HepG2 (cell line): ENCODE data around the gene SPOP. TPM values are rescaled to one million over a fixed set of nuclear protein-coding genes. Genes with fewer than 3 reads are reported as not detected.

ENCODE experiments used
- ARHGAP35 ChIP-seq: sonication (generic); formaldehyde crosslinking; IDR thresholded peaks from 2 replicates; pipeline ENCODE4 v1.9.0; 2022; ENCODE audit warnings: mild to moderate bottlenecking, inconsistent platforms, moderate library complexity, missing genetic modification reagents, borderline replicate concordance
- ATM ChIP-seq: fragments of 450-650 bp; IDR thresholded peaks from 2 replicates; pipeline ENCODE4 v1.7.1; 2017; ENCODE audit warnings: mild to moderate bottlenecking, borderline replicate concordance
- CBX2 ChIP-seq, 2 experiments: fragments of 200-600 bp in 1 of 2; sonication (generic); formaldehyde crosslinking in 1 of 2; IDR thresholded peaks; 2 replicates each; pipeline versions ENCODE4 v1.7.0 to v1.8.1; 2018 to 2022; ENCODE audit warnings: low read depth in 2 of 2, low read length in 1 of 2, mild to moderate bottlenecking in 1 of 2, missing genetic modification reagents in 1 of 2
- DBP ChIP-seq: sonication (generic); formaldehyde crosslinking; IDR thresholded peaks from 2 replicates; pipeline ENCODE4 v1.4.0; 2020; ENCODE audit warnings: missing genetic modification reagents; ENCODE audit errors: not compliant biosample characterization
- DDIT3 ChIP-seq: sonication (generic); formaldehyde crosslinking; IDR thresholded peaks from 2 replicates; pipeline ENCODE4 v1.4.0; 2020; ENCODE audit warnings: mild to moderate bottlenecking, missing genetic modification reagents
- FOXA1 ChIP-seq, 2 experiments: fragments of 450-650 bp in 1 of 2; sonication (generic) in 1 of 2; formaldehyde crosslinking in 1 of 2; IDR thresholded peaks; 2 replicates each; pipeline versions ENCODE4 v1.4.0 to v1.6.1; 2016 to 2020; ENCODE audit warnings: missing genetic modification reagents in 1 of 2
- KDM5A ChIP-seq: fragments of 200-600 bp; sonication (generic); IDR thresholded peaks from 2 replicates; pipeline ENCODE4 v1.7.0; 2018; ENCODE audit warnings: antibody characterized with exemption, mild to moderate bottlenecking, low read length, borderline replicate concordance
- PAF1 ChIP-seq: IDR thresholded peaks from 2 replicates; pipeline ENCODE4 v1.6.1; 2016; ENCODE audit warnings: missing genetic modification reagents, missing compliant biosample characterization
- PHF21A ChIP-seq: sonication (generic); formaldehyde crosslinking; IDR thresholded peaks from 2 replicates; pipeline ENCODE4 v1.5.0; 2020; ENCODE audit warnings: mild to moderate bottlenecking, missing genetic modification reagents
- PRDM4 ChIP-seq: sonication (generic); formaldehyde crosslinking; IDR thresholded peaks from 2 replicates; pipeline ENCODE4 v1.9.0; 2021; ENCODE audit warnings: missing genetic modification reagents, borderline replicate concordance
- PTBP1 ChIP-seq: fragments of 200-400 bp; formaldehyde crosslinking; IDR thresholded peaks from 2 replicates; pipeline ENCODE4 v1.6.1; 2018; ENCODE audit warnings: low read length, low read depth; ENCODE audit not compliant: poor library complexity, severe bottlenecking
- SNAPC2 ChIP-seq: sonication (generic); formaldehyde crosslinking; IDR thresholded peaks from 2 replicates; pipeline ENCODE4 v1.8.1; 2022; ENCODE audit warnings: mild to moderate bottlenecking, missing genetic modification reagents
- SYNCRIP ChIP-seq: fragments of 200-400 bp; formaldehyde crosslinking; IDR thresholded peaks from 2 replicates; pipeline ENCODE4 v1.6.1; 2018; ENCODE audit warnings: mild to moderate bottlenecking, low read depth, low read length; ENCODE audit not compliant: insufficient read depth
- ZBTB1 ChIP-seq: sonication (generic); formaldehyde crosslinking; IDR thresholded peaks from 2 replicates; pipeline ENCODE4 v1.4.0; 2020; ENCODE audit warnings: missing genetic modification reagents, borderline replicate concordance
- ZNF136 ChIP-seq: sonication (generic); formaldehyde crosslinking; IDR thresholded peaks from 2 replicates; pipeline ENCODE4 v1.8.1; 2022; ENCODE audit warnings: low read depth, mild to moderate bottlenecking, moderate library complexity, missing genetic modification reagents
- ZNF629 ChIP-seq: sonication (generic); formaldehyde crosslinking; conservative IDR thresholded peaks from 2 replicates; pipeline ENCODE4 v1.5.0; 2020; ENCODE audit warnings: missing genetic modification reagents
- ZNF709 ChIP-seq: sonication (generic); formaldehyde crosslinking; IDR thresholded peaks from 2 replicates; pipeline ENCODE4 v1.5.0; 2020; ENCODE audit warnings: mild to moderate bottlenecking, missing genetic modification reagents
- ZNF747 ChIP-seq: sonication (generic); formaldehyde crosslinking; IDR thresholded peaks from 2 replicates; pipeline ENCODE4 v1.8.1; 2023; ENCODE audit warnings: missing genetic modification reagents, mild to moderate bottlenecking, borderline replicate concordance
- ZNF800 ChIP-seq: sonication (generic); formaldehyde crosslinking; IDR thresholded peaks from 2 replicates; pipeline ENCODE4 v1.4.0; 2020; ENCODE audit warnings: missing genetic modification reagents
- ZSCAN29 ChIP-seq: sonication (generic); formaldehyde crosslinking; conservative IDR thresholded peaks from 2 replicates; pipeline ENCODE4 v1.4.0; 2020; ENCODE audit warnings: mild to moderate bottlenecking, missing genetic modification reagents
- polyA plus RNA-seq, 8 experiments: library from polyadenylated mRNA; depleted of rRNA in 3 of 8; stranded (reverse) in 7 of 8; unstranded in 1 of 8; fragments of >200 nt; fragmentation: Illumina TruSeq in 4 of 8; extraction: Trizol in 4 of 8; gene quantifications; 2 replicates each; pipeline versions ENCODE4 v1.2.1 to v1.2.3, GENCODE V29; 2011 to 2016; ENCODE audit warnings: low read depth in 4 of 8, missing spikeins in 1 of 8, mixed read lengths in 1 of 8; ENCODE audit not compliant: insufficient read depth in 1 of 8
- total RNA-seq, 5 experiments: library from RNA; depleted of rRNA; stranded (reverse); fragments of >200 nt; fragmentation: Illumina TruSeq; extraction: Trizol; gene quantifications; 2 replicates each; pipeline ENCODE4 v1.2.3, GENCODE V29; 2016; ENCODE audit warnings: low read depth in 1 of 5
- TF ChIP-seq, protein P1 (sequence below): IDR thresholded peaks from 2 replicates; pipeline ENCODE4 v1.6.1; 2016
- TF ChIP-seq, protein P2 (sequence below): sonication (generic); formaldehyde crosslinking; IDR thresholded peaks from 2 replicates; pipeline ENCODE4 v1.4.0; 2020; ENCODE audit warnings: missing genetic modification reagents

The SPOP gene
- total and polyA plus RNA-seq, 2 of the 13 experiments (the other 11 are each of a cell fraction or from before 2014, with no cell fraction given): 52.8 to 60.8 TPM

GRCh38 chr17:49677134-49677932 lies 564 bp downstream of the SPOP start (continued):
- TF ChIP-seq PHF21A (CRISPR knock-in tag) (no peak; the same call in 1 of the 2 replicates), CBX2 (IDR thresholded peaks at IDR 0.05; ENCODE audit: low read depth, low read length) (no peak), CBX2 (CRISPR knock-in tag; IDR thresholded peaks at IDR 0.05; ENCODE audit: low read depth) (no peak), ZNF747 (CRISPR knock-in tag) (no peak), PTBP1 (no peak), ZNF136 (CRISPR knock-in tag) (no peak), ZNF629 (CRISPR knock-in tag) (no peak), SNAPC2 (CRISPR knock-in tag) (no peak), DDIT3 (CRISPR knock-in tag) (no peak), PAF1 (no peak), PRDM4 (CRISPR knock-in tag) (0 out of 2 replicates have a peak, but pooled peaks have one; percentile 32), DBP (CRISPR knock-in tag) (no peak), ATM (no peak), ZNF709 (CRISPR knock-in tag) (no peak), ZBTB1 (CRISPR knock-in tag) (no peak), ZSCAN29 (no peak), KDM5A (peak; percentile 64; the same call in 1 of the 2 replicates), SYNCRIP (no peak), ZNF800 (CRISPR knock-in tag) (peak; percentile 51; the same call in 1 of the 2 replicates), FOXA1 (IDR thresholded peaks at IDR 0.05) (no peak), FOXA1 (CRISPR knock-in tag; IDR thresholded peaks at IDR 0.05) (no peak), ARHGAP35 (no peak)
- TF ChIP-seq, protein P1, sequence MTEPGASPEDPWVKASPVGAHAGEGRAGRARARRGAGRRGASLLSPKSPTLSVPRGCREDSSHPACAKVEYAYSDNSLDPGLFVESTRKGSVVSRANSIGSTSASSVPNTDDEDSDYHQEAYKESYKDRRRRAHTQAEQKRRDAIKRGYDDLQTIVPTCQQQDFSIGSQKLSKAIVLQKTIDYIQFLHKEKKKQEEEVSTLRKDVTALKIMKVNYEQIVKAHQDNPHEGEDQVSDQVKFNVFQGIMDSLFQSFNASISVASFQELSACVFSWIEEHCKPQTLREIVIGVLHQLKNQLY: no peak
- TF ChIP-seq, protein P2, sequence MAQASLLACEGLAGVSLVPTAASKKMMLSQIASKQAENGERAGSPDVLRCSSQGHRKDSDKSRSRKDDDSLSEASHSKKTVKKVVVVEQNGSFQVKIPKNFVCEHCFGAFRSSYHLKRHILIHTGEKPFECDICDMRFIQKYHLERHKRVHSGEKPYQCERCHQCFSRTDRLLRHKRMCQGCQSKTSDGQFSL (CRISPR knock-in tag): peak; percentile 99
